ENCODE data around the gene BSG.

GRCh38 chr19:583968-584239 is 11.5 kb downstream of the BSG start:
- TF ChIP-seq CTCF (IDR thresholded peaks at IDR 0.05) (no peak), EP300 (IDR thresholded peaks at IDR 0.05) (no peak)

Data from ovary (tissue), 3 donors.